ENCODE measurements around the gene TMED6.

TMED6 gene

DNA sequence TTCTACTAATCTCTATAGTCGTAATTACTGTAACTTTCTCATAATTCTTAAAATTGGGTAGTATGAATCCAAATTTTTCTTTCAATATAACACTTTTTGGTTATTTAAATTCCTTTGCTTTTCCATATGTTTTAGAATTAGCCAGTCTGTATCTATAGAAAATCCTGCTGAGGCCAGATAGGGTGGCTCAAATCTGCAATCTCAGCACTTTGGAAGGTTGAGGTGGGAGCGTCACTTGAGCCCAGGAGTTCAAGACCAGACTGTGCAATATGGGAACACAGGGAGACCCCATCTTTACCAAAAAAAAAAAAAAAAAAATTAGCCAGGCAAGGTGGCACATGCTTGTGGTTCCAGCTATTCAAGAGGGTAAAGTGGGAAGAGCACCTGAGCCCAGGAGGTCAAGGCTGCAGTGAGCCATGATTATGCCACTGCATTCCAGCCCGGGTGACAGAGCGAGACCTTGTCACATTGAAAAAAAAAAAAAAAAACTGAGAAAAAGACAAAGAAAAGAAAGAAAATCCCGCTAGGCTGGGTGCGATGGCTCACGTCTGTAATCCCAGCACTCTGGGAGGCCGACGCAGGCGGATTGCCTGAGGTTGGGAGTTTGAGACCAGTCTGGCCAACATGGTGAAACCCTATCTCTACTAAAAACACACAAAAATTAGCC, 24.9 kb upstream of the TMED6 start:
- TF ChIP-seq CREB1 (IDR thresholded peaks at IDR 0.05; ENCODE audit: low read depth), result no peak
- TF ChIP-seq FOXM1 (IDR thresholded peaks at IDR 0.05; ENCODE audit: borderline replicate concordance, low read depth), result no peak
- TF ChIP-seq NFIC (IDR thresholded peaks at IDR 0.05), result no peak
- TF ChIP-seq TEAD4 (IDR thresholded peaks at IDR 0.05), result no peak
- TF ChIP-seq CEBPB (IDR thresholded peaks at IDR 0.05), result no peak
- TF ChIP-seq, protein P1, sequence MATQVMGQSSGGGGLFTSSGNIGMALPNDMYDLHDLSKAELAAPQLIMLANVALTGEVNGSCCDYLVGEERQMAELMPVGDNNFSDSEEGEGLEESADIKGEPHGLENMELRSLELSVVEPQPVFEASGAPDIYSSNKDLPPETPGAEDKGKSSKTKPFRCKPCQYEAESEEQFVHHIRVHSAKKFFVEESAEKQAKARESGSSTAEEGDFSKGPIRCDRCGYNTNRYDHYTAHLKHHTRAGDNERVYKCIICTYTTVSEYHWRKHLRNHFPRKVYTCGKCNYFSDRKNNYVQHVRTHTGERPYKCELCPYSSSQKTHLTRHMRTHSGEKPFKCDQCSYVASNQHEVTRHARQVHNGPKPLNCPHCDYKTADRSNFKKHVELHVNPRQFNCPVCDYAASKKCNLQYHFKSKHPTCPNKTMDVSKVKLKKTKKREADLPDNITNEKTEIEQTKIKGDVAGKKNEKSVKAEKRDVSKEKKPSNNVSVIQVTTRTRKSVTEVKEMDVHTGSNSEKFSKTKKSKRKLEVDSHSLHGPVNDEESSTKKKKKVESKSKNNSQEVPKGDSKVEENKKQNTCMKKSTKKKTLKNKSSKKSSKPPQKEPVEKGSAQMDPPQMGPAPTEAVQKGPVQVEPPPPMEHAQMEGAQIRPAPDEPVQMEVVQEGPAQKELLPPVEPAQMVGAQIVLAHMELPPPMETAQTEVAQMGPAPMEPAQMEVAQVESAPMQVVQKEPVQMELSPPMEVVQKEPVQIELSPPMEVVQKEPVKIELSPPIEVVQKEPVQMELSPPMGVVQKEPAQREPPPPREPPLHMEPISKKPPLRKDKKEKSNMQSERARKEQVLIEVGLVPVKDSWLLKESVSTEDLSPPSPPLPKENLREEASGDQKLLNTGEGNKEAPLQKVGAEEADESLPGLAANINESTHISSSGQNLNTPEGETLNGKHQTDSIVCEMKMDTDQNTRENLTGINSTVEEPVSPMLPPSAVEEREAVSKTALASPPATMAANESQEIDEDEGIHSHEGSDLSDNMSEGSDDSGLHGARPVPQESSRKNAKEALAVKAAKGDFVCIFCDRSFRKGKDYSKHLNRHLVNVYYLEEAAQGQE (IDR thresholded peaks at IDR 0.05; ENCODE audit: low read depth), result no peak
- no peak for TF ChIP-seq ZBTB7A (IDR thresholded peaks at IDR 0.05; ENCODE audit: low read depth)
- TF ChIP-seq EP300 (IDR thresholded peaks at IDR 0.05; ENCODE audit: borderline replicate concordance), result no peak
- TF ChIP-seq TAF1 (IDR thresholded peaks at IDR 0.05; ENCODE audit: low read depth), result no peak

DNA sequence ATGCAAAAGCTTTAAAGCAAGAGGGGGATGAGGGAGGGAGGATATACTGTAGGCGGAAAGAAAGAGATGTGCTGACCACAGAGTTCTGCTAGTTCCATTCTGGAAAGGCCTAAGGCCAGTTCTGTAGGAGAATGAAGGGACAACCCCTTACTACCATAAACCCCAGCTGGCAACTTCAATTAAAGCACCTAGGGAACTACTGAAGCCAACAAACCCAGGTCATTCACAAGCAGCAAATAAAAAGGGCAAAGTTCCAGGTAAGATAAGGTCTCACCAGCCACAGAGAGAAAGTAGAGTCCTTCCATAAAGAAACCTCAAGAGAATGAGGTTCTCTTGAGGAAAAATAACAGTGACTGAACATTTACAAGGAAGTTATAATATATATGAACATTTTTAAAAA, 21.4 kb upstream of the TMED6 start:
- TF ChIP-seq, protein P2, sequence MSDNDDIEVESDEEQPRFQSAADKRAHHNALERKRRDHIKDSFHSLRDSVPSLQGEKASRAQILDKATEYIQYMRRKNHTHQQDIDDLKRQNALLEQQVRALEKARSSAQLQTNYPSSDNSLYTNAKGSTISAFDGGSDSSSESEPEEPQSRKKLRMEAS (IDR thresholded peaks at IDR 0.05), result no peak
- TF ChIP-seq CREB1 (IDR thresholded peaks at IDR 0.05; ENCODE audit: low read depth) (no peak), EP300 (IDR thresholded peaks at IDR 0.05; ENCODE audit: borderline replicate concordance) (no peak), ZBTB7A (IDR thresholded peaks at IDR 0.05; ENCODE audit: low read depth) (no peak)

DNA sequence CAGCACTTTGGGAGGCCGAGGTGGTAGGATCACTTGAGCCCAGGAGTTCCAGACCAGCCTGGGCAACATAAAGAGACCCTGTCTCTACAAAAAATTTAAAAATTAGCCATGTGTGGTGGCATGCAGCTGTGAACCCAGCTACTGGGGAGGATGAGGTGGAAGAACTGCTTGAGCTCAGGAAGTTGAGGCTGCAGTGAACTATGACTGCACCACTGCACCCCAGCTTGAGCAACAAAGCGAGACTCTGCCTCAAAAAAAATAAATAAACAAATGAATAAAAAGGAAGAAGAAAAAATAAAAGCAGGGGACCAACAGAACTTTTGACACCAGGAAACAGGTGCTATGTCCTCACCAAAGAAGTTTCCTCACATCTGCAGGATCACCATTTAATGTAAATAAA, 20.0 kb upstream of the TMED6 start:
- TF ChIP-seq YY1 (IDR thresholded peaks at IDR 0.05; ENCODE audit: low read depth), result no peak
- no peak for TF ChIP-seq TEAD4 (IDR thresholded peaks at IDR 0.05)
- TF ChIP-seq TCF12 (IDR thresholded peaks at IDR 0.05; ENCODE audit: low read depth), result no peak
- TF ChIP-seq, protein P2 (IDR thresholded peaks at IDR 0.05), result no peak

DNA sequence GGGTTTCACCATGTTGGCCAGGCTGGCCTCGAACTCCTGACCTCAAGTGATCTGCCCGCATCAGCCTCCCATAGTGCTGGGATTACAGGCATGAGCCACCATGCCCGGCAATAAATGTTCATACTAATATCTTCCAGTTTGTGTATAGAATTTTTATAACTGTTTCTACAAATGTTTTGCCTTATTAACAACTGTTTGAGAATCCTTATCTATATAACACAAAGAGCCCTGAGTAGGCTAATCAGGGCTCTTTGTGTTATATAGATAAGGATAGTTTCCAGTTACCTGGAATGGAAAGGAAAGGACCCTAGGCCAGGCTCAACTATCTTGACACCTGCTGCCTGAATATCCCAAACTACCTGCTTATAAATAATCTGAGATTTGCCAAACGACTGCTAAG, 17.3 kb upstream of the TMED6 start:
- TF ChIP-seq, protein P3, sequence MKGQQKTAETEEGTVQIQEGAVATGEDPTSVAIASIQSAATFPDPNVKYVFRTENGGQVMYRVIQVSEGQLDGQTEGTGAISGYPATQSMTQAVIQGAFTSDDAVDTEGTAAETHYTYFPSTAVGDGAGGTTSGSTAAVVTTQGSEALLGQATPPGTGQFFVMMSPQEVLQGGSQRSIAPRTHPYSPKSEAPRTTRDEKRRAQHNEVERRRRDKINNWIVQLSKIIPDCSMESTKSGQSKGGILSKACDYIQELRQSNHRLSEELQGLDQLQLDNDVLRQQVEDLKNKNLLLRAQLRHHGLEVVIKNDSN (IDR thresholded peaks at IDR 0.05), result no peak
- no peak for TF ChIP-seq TCF12 (IDR thresholded peaks at IDR 0.05; ENCODE audit: low read depth)
- TF ChIP-seq, protein P2 (IDR thresholded peaks at IDR 0.05), result no peak
- no peak for TF ChIP-seq TAF1 (IDR thresholded peaks at IDR 0.05; ENCODE audit: low read depth)
- TF ChIP-seq, protein P1 (IDR thresholded peaks at IDR 0.05; ENCODE audit: low read depth), result no peak
- no peak for TF ChIP-seq YY1 (IDR thresholded peaks at IDR 0.05; ENCODE audit: low read depth)
- TF ChIP-seq NFIC (IDR thresholded peaks at IDR 0.05), result no peak
- no peak for TF ChIP-seq ZBTB7A (IDR thresholded peaks at IDR 0.05; ENCODE audit: low read depth)
- TF ChIP-seq EP300 (IDR thresholded peaks at IDR 0.05; ENCODE audit: borderline replicate concordance), result no peak
- no peak for TF ChIP-seq TEAD4 (IDR thresholded peaks at IDR 0.05)

DNA sequence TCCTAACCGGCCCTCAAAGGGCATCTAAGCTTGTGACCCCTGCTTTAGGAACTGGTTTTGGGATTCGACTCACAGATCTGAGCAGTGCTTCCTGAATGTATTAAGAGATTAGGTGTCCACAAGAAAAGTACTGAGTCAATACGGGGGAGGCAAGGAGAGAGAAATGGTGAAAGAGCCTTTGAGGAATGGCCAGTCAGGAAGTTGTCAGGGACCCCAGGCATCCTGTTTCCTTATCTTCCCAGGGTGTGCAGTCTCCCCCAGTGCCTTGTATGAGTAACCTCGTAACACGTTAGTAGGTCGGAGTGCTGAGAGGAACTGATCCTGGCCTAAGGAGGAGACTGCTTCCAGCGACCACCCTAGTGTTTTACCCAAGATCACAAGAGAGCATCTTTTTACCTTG, 16.4 kb upstream of the TMED6 start:
- TF ChIP-seq, protein P3 (IDR thresholded peaks at IDR 0.05), result no peak
- TF ChIP-seq NFIC (IDR thresholded peaks at IDR 0.05) (no peak), EP300 (IDR thresholded peaks at IDR 0.05; ENCODE audit: borderline replicate concordance) (no peak), TEAD4 (IDR thresholded peaks at IDR 0.05) (no peak), TCF12 (IDR thresholded peaks at IDR 0.05; ENCODE audit: low read depth) (no peak)
- TF ChIP-seq, protein P1 (IDR thresholded peaks at IDR 0.05; ENCODE audit: low read depth), result no peak
